ENCODE data around the gene NCAPG2. TPM values are rescaled to one million over a fixed set of nuclear protein-coding genes. Genes with fewer than 3 reads are reported as not detected.

Gene NCAPG2
- total and polyA plus RNA-seq, 2 donors from 2014 or later: 1.3 to 6.3 TPM

DNA sequence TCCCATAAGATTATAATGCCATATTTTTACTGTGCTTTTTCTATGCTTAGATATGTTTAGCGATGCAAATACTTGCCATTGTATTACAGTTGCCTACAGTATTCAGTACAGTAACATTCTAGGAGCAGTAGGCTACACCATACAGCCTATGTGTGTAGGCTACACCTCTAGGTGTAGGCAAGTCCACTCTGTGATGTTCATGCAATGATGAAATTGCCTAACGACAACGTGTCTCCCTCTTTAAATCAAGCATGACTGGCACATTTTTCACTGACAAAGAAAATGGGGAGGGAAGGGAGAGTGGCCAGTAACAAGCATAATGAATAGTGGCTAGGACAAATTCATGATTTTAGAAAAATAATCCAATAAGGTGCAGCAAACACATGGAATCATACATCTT, 1.7 kb downstream of the NCAPG2 start:
- no peak overlapping the region for H3K9ac ChIP-seq (ENCODE audit: low read length in 3 of 3)
- intact Hi-C loops (cut with DNase I): no loop called here
- FAIRE-seq: no peak

DNA sequence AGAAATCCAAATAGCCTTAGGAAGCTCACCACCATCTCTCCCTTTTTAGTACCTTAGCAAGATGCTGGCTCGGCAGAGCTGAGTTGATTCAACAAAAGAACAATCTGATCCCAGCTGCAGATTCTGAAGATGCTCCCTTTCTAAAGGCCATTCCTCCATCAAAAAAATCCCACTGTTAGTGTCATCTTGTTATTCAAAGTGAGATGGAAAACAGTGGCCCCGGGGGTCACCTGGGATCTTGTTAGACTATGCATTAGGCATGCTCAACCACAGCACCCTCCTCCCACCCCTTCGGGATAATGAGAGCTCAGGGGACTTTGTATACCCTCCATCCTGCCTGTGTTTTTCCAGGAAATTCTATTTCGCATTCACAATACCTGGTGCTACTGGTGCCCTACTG, 2.4 kb downstream of the NCAPG2 start:
- Histone ChIP-seq H3K27ac (ENCODE audit: low read depth in 2 of 2, low read length in 2 of 2) (no peak overlapping the region), H3K9me3 (ENCODE audit: control insufficient read depth in 2 of 3, insufficient read depth in 1 of 3, low read length in 3 of 3) (no peaks in the 10 kb centered on the region), H3K4me1 (ENCODE audit: control insufficient read depth in 2 of 3, insufficient read depth in 2 of 3, low read depth in 1 of 3, low read length in 3 of 3) (peaks cover 0 to 6% (median 3%) of the 10 kb centered on the region in 3 donors), H3K36me3 (ENCODE audit: control insufficient read depth in 2 of 3, insufficient read depth in 3 of 3, low read length in 3 of 3) (no peaks in the 10 kb centered on the region), H3K4me3 (ENCODE audit: low read length in 3 of 3) (no peak overlapping the region), H3K27me3 (ENCODE audit: control insufficient read depth, insufficient read depth, low read length) (no peaks in the 10 kb centered on the region), H3K9ac (ENCODE audit: low read length in 3 of 3) (no peak overlapping the region)
- TF ChIP-seq, protein P1, sequence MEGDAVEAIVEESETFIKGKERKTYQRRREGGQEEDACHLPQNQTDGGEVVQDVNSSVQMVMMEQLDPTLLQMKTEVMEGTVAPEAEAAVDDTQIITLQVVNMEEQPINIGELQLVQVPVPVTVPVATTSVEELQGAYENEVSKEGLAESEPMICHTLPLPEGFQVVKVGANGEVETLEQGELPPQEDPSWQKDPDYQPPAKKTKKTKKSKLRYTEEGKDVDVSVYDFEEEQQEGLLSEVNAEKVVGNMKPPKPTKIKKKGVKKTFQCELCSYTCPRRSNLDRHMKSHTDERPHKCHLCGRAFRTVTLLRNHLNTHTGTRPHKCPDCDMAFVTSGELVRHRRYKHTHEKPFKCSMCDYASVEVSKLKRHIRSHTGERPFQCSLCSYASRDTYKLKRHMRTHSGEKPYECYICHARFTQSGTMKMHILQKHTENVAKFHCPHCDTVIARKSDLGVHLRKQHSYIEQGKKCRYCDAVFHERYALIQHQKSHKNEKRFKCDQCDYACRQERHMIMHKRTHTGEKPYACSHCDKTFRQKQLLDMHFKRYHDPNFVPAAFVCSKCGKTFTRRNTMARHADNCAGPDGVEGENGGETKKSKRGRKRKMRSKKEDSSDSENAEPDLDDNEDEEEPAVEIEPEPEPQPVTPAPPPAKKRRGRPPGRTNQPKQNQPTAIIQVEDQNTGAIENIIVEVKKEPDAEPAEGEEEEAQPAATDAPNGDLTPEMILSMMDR (IDR thresholded peaks at IDR 0.05; ENCODE audit: borderline replicate concordance, extremely low read depth, insufficient read depth): no peak
- DNase-seq (no peak), FAIRE-seq (no peak)
- intact Hi-C loops (cut with DNase I): no loop called here

More for the DNA sequence above, 1.7 kb downstream of the NCAPG2 start:
- no peak for DNase-seq
- Histone ChIP-seq H3K4me1 (ENCODE audit: control insufficient read depth in 2 of 3, insufficient read depth in 2 of 3, low read depth in 1 of 3, low read length in 3 of 3) (peaks cover 0 to 6% (median 3%) of the 10 kb centered on the region in 3 donors), H3K27ac (ENCODE audit: low read depth in 2 of 2, low read length in 2 of 2) (no peak overlapping the region), H3K36me3 (ENCODE audit: control insufficient read depth in 2 of 3, insufficient read depth in 3 of 3, low read length in 3 of 3) (no peaks in the 10 kb centered on the region), H3K4me3 (ENCODE audit: low read length in 3 of 3) (no peak overlapping the region), H3K9me3 (ENCODE audit: control insufficient read depth in 2 of 3, insufficient read depth in 1 of 3, low read length in 3 of 3) (peaks cover 0 to 5% (median 0%) of the 10 kb centered on the region in 3 donors), H3K27me3 (ENCODE audit: control insufficient read depth, insufficient read depth, low read length) (no peaks in the 10 kb centered on the region)
- TF ChIP-seq, protein P1 (IDR thresholded peaks at IDR 0.05; ENCODE audit: borderline replicate concordance, extremely low read depth, insufficient read depth): no peak

- Histone ChIP-seq H3K9ac (ENCODE audit: low read length in 3 of 3) (no peak overlapping the region), H3K9me3 (ENCODE audit: control insufficient read depth in 2 of 3, insufficient read depth in 1 of 3, low read length in 3 of 3) (no peaks in the 10 kb centered on the region), H3K27ac (ENCODE audit: low read depth in 2 of 2, low read length in 2 of 2) (no peak overlapping the region), H3K27me3 (ENCODE audit: control insufficient read depth, insufficient read depth, low read length) (no peaks in the 10 kb centered on the region), H3K36me3 (ENCODE audit: control insufficient read depth in 2 of 3, insufficient read depth in 3 of 3, low read length in 3 of 3) (no peaks in the 10 kb centered on the region), H3K4me3 (ENCODE audit: low read length in 3 of 3) (no peak overlapping the region), H3K4me1 (ENCODE audit: control insufficient read depth in 2 of 3, insufficient read depth in 2 of 3, low read depth in 1 of 3, low read length in 3 of 3) (peaks cover 0 to 6% (median 0%) of the 10 kb centered on the region in 3 donors)
- TF ChIP-seq, protein P1 (IDR thresholded peaks at IDR 0.05; ENCODE audit: borderline replicate concordance, extremely low read depth, insufficient read depth): no peak
- intact Hi-C loops (cut with DNase I): no loop called here
- FAIRE-seq (no peak), DNase-seq (no peak)
Observed at GRCh38 chr7:158700008-158700407, 4.6 kb downstream of the NCAPG2 start.

- Histone ChIP-seq H3K27ac (ENCODE audit: low read depth in 2 of 2, low read length in 2 of 2) (no peak overlapping the region), H3K4me3 (ENCODE audit: low read length in 3 of 3) (no peak overlapping the region), H3K9ac (ENCODE audit: low read length in 3 of 3) (no peak overlapping the region), H3K27me3 (ENCODE audit: control insufficient read depth, insufficient read depth, low read length) (no peaks in the 10 kb centered on the region), H3K9me3 (ENCODE audit: control insufficient read depth in 2 of 3, insufficient read depth in 1 of 3, low read length in 3 of 3) (no peaks in the 10 kb centered on the region), H3K36me3 (ENCODE audit: control insufficient read depth in 2 of 3, insufficient read depth in 3 of 3, low read length in 3 of 3) (no peaks in the 10 kb centered on the region), H3K4me1 (ENCODE audit: control insufficient read depth in 2 of 3, insufficient read depth in 2 of 3, low read depth in 1 of 3, low read length in 3 of 3) (peaks cover 0 to 5% (median 0%) of the 10 kb centered on the region in 3 donors)
- TF ChIP-seq, protein P1 (IDR thresholded peaks at IDR 0.05; ENCODE audit: borderline replicate concordance, extremely low read depth, insufficient read depth): no peak
- intact Hi-C loops (cut with DNase I): no loop called here
- FAIRE-seq (no peak), DNase-seq (no peak)
Observed at GRCh38 chr7:158699341-158699740, 5.3 kb downstream of the NCAPG2 start.
